HG03521 (cell line): Measurements from ENCODE around the gene RASAL2.

Source experiments
- ATAC-seq: cut with Tn5 transposase; IDR thresholded peaks from one replicate; pipeline ENCODE4 v1.9.1; 2021; ENCODE audit warnings: mild to moderate bottlenecking, moderate library complexity; ENCODE audit not compliant: unreplicated experiment

Gene RASAL2

GRCh38 chr1:178418284-178418955 lies 324.5 kb downstream of the RASAL2 start:
- peak; percentile 83 for ATAC-seq

GRCh38 chr1:178434360-178434759 lies 340.5 kb downstream of the RASAL2 start:
- no peak for ATAC-seq

GRCh38 chr1:178434899-178435435 lies 341.1 kb downstream of the RASAL2 start:
- ATAC-seq: no peak

- ATAC-seq: no peak
Observed at GRCh38 chr1:178436899-178437298, 343.0 kb downstream of the RASAL2 start.

- no peak for ATAC-seq
Observed at GRCh38 chr1:178438432-178438831, 344.5 kb downstream of the RASAL2 start.

GRCh38 chr1:178442925-178443324 lies 349.0 kb downstream of the RASAL2 start:
- ATAC-seq: no peak

DNA sequence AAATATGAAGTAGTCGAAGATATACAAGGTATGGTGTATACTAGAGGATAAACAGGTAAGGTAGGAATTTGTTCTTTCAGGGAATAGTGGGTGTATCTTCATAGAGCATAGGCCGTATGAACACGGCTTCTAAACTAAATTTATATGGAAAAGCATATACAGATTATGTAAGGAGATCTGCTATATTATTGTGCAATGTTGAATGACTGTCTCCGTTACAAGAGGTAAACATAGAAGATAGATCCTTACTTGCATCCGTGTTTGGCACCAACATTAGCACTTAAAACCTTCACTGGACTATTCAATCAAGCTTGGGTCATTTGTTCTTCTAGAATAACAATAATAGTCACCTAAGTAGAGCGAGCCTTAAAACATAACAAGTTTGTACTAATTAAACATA lies 357.0 kb downstream of the RASAL2 start:
- ATAC-seq: no peak

- no peak for ATAC-seq
Observed at GRCh38 chr1:178451529-178451928, 357.6 kb downstream of the RASAL2 start.

GRCh38 chr1:178452013-178452412 lies 358.1 kb downstream of the RASAL2 start:
- ATAC-seq: no peak

- ATAC-seq: no peak
Observed at GRCh38 chr1:178456472-178456871, 362.6 kb downstream of the RASAL2 start.

GRCh38 chr1:178457651-178458050 lies 363.7 kb downstream of the RASAL2 start:
- ATAC-seq: no peak

- no peak for ATAC-seq
Observed at GRCh38 chr1:178458203-178458602, 364.3 kb downstream of the RASAL2 start.

DNA sequence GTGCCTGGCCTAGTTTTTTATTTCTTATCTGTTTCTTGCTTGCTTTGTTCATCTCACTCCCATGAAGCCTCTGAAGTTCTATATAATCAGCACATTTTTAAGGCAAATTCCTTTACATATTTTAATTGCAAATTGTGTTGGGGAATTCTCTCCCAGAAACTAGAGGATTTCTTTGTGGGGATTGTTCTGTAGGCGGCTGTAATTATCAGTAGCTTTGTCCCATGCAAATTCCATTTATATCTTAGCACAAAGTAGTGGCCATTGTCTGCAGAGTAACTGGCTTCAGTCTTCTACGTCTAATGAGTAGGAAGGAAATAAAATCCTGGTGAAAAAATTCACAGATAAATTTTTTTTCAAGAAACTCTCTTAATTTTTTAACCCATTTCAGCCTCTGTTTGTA lies 367.2 kb downstream of the RASAL2 start:
- ATAC-seq: no peak

- no peak for ATAC-seq
Observed at GRCh38 chr1:178461701-178462100, 367.8 kb downstream of the RASAL2 start.

DNA sequence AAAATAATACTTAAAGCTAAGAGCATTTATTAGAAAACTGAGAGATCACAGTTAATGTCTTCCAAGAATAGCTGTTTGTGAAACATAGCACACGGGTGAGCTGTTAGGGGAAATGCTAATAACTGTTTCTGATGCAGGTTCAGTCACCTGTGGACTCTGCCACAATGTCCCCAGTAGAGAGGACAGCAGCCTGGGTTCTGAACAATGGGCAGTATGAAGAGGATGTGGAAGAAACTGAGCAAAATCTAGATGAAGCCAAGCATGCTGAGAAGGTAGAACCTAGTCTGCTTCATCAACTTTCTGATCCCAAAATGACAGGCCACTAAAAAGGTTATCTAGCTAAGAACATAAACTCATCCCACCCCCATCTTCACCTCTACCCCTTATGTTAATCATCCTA lies 370.2 kb downstream of the RASAL2 start:
- ATAC-seq: no peak

- no peak for ATAC-seq
Observed at GRCh38 chr1:178464566-178464965, 370.7 kb downstream of the RASAL2 start.

DNA sequence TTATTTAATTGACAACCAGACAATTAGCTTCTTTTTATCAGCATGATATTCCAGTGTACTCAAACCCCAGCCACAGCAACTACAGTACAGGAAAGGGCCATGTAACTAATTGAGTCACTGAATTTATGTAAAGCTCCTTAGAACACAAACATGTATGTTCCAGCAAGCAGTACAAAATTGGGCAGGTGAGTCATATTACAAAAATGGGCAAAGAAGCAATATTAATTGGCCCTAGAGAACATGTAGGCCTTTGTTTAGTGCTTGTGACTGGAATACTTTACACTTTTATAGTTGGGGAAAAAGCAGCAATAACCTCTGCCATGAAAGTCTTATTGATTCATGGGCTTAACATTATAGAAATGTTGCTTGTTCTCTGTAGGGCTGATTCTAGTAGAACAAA lies 371.1 kb downstream of the RASAL2 start:
- ATAC-seq: no peak

DNA sequence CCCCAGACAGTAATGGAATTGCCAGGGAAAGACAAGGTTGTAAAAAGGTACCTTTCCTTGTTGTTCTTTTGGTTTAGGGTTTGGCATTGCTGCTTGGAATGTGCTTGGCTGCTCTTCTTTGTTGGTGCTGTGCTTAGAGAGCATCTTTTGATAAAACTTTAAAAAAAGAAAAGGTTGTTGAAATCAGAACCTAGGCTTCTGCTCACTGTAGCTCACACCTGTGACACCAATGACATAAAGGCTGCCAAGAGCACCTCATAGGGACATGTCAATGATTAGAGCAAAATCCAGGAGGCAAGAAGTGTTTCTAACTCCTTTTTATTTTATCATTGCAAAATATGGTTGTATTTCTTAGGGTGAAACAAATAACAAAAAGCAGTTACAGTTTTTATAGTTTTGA lies 373.9 kb downstream of the RASAL2 start:
- ATAC-seq: no peak

GRCh38 chr1:178470411-178470960 lies 376.6 kb downstream of the RASAL2 start:
- no peak for ATAC-seq

DNA sequence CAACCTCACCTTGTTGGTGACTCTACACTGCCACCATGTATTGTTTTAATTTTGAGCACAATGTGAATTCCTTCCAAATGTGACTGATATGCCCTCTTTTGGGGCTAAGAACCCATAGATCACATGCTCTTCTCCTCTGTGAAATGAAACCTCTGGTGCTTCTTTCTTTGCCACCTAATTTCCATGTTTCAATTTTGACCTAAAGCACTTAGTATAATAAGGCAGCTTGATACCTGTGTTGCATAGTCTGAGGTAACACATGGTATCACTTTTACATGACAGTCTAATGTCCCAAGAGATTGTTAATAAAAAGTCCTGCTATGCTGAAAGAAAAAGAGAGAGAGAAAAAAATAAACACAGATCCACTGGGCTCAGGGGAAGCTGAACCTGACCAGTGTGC lies 378.6 kb downstream of the RASAL2 start:
- no peak for ATAC-seq

DNA sequence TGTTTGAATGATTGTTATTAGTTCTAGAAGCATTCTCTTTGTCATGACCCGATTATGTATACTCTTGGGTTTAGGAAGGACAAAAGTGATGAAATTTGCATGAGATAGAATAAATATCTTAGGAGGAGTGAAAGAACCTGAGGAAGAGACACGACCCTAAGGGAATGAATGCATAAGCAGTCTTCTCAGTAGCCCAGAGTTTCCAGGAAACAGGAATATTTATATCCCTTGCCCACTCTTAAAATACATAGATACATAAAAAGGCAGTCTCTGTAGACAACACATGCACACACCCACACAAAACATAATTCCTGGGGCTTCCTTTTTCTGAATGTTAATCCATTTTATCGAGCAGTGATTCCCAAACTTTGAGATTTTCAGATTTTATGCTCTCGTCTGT lies 383.5 kb downstream of the RASAL2 start:
- ATAC-seq: no peak

GRCh38 chr1:178477841-178478240 lies 383.9 kb downstream of the RASAL2 start:
- ATAC-seq: no peak
